Uterus (tissue), 4 donors: ENCODE data around the gene SCN8A. TPM values are rescaled to one million over a fixed set of nuclear protein-coding genes. Genes with fewer than 3 reads are reported as not detected.

Experiments used
- DNase-seq, 2 donors: peaks; one replicate each; pipeline ENCODE4 v3.0.0-alpha.2; 2019 to 2020
- H3K27ac ChIP-seq, 2 donors: fragments of 200-600 bp; sonication (generic); 1 replicate in 1 of 2; 2 replicates in 1 of 2; pipeline ENCODE4 v1.5.1; 2016 to 2018
- H3K27me3 ChIP-seq, 2 donors: fragments of 200-600 bp; sonication (generic); one replicate each; pipeline ENCODE4 v1.5.1; 2018 to 2019; ENCODE audit warnings: control low read depth in 1 of 2
- H3K36me3 ChIP-seq, 2 donors: fragments of 200-600 bp; sonication (generic); one replicate each; pipeline ENCODE4 v1.5.1; 2019; ENCODE audit warnings: control low read depth in 1 of 2
- H3K4me1 ChIP-seq, 2 donors: fragments of 200-600 bp; sonication (generic); one replicate each; pipeline ENCODE4 v1.5.1; 2018 to 2019; ENCODE audit warnings: control low read depth in 1 of 2
- H3K4me3 ChIP-seq, 2 donors: fragments of 200-600 bp; sonication (generic); 1 replicate in 1 of 2; 2 replicates in 1 of 2; pipeline ENCODE4 v1.5.1; 2018 to 2019; ENCODE audit warnings: mild to moderate bottlenecking in 1 of 2
- H3K9me3 ChIP-seq, 2 donors: fragments of 200-600 bp; sonication (generic); one replicate each; pipeline ENCODE4 v1.5.1; 2019; ENCODE audit warnings: control low read depth in 1 of 2
- CTCF ChIP-seq, 4 experiments: fragments of 200-600 bp in 2 of 4; fragments of 450-650 bp in 2 of 4; sonication (generic) in 2 of 4; IDR thresholded peaks; one replicate each; pipeline ENCODE4 v1.5.1; 2016 to 2019; ENCODE audit warnings: antibody characterized with exemption in 4 of 4, mild to moderate bottlenecking in 2 of 4, moderate library complexity in 1 of 4
- POLR2A ChIP-seq, 2 donors: fragments of 450-650 bp; IDR thresholded peaks; one replicate each; pipeline ENCODE4 v1.6.1; 2016; ENCODE audit warnings: antibody characterized with exemption in 2 of 2, mild to moderate bottlenecking in 1 of 2, moderate library complexity in 1 of 2
- intact Hi-C: fragments of 100-400 bp; cut with DNase I; formaldehyde crosslinking; loops from one replicate; pipeline ENCODE4 v1.15.1; 2023; ENCODE audit warnings: low total_unique reads
- total RNA-seq, 4 donors: library from RNA; depleted of rRNA in 3 of 4; stranded (reverse); fragments of >200 nt in 3 of 4; gene quantifications; one replicate each; pipeline versions ENCODE4 v1.1.0 to v1.2.4, GENCODE V29; 2014 to 2023
- donor health status: DM: yes; HTN: yes; CAD: no.

SCN8A gene
- total RNA-seq, 4 donors from 2014 or later, result 1.3 to 6.7 (median 3.0) TPM; not detected in 1

GRCh38 chr12:51632623-51633022, 41.6 kb downstream of the SCN8A start:
- no peaks in the 10 kb centered on the region for H3K4me1 ChIP-seq
- TF ChIP-seq POLR2A (IDR thresholded peaks at IDR 0.05), result no peak
- TF ChIP-seq CTCF (IDR thresholded peaks at IDR 0.05), result no peak
- DNase-seq, result no peak
- no peaks in the 10 kb centered on the region for H3K36me3 ChIP-seq
- H3K4me3 ChIP-seq, result no peak overlapping the region
- H3K27me3 ChIP-seq, result no peaks in the 10 kb centered on the region
- intact Hi-C loops, result no loop called here
- H3K9me3 ChIP-seq, result no peaks in the 10 kb centered on the region
- H3K27ac ChIP-seq, result no peak overlapping the region

- no peak for DNase-seq
- Histone ChIP-seq H3K27me3 (no peaks in the 10 kb centered on the region), H3K9me3 (no peaks in the 10 kb centered on the region), H3K27ac (no peak overlapping the region), H3K4me1 (no peaks in the 10 kb centered on the region), H3K4me3 (no peak overlapping the region), H3K36me3 (no peaks in the 10 kb centered on the region)
- intact Hi-C loops, result no loop called here
- TF ChIP-seq POLR2A (IDR thresholded peaks at IDR 0.05) (no peak), CTCF (IDR thresholded peaks at IDR 0.05) (no peak)
These were observed 44.3 kb downstream of the SCN8A start for GRCh38 chr12:51635346-51635745.

GRCh38 chr12:51636581-51636980, 45.5 kb downstream of the SCN8A start:
- DNase-seq, result no peak
- intact Hi-C loops, result no loop called here

GRCh38 chr12:51636986-51637385, 46.0 kb downstream of the SCN8A start:
- no peaks in the 10 kb centered on the region for H3K4me1 ChIP-seq
- no peaks in the 10 kb centered on the region for H3K36me3 ChIP-seq
- no peaks in the 10 kb centered on the region for H3K27me3 ChIP-seq
- TF ChIP-seq CTCF (IDR thresholded peaks at IDR 0.05), result no peak
- no peak for TF ChIP-seq POLR2A (IDR thresholded peaks at IDR 0.05)
- H3K27ac ChIP-seq, result no peak overlapping the region
- H3K9me3 ChIP-seq, result no peaks in the 10 kb centered on the region
- H3K4me3 ChIP-seq, result no peak overlapping the region
- DNase-seq, result no peak
- intact Hi-C loops, result no loop called here

More at GRCh38 chr12:51636581-51636980, 45.5 kb downstream of the SCN8A start:
- Histone ChIP-seq H3K9me3 (no peaks in the 10 kb centered on the region), H3K27me3 (no peaks in the 10 kb centered on the region), H3K36me3 (no peaks in the 10 kb centered on the region), H3K4me1 (no peaks in the 10 kb centered on the region), H3K27ac (no peak overlapping the region), H3K4me3 (no peak overlapping the region)
- no peak for TF ChIP-seq POLR2A (IDR thresholded peaks at IDR 0.05)
- no peak for TF ChIP-seq CTCF (IDR thresholded peaks at IDR 0.05)

- Histone ChIP-seq H3K27me3 (no peaks in the 10 kb centered on the region), H3K4me3 (no peak overlapping the region), H3K4me1 (no peaks in the 10 kb centered on the region), H3K36me3 (no peaks in the 10 kb centered on the region), H3K27ac (no peak overlapping the region), H3K9me3 (no peaks in the 10 kb centered on the region)
- no peak for TF ChIP-seq POLR2A (IDR thresholded peaks at IDR 0.05)
- no peak for TF ChIP-seq CTCF (IDR thresholded peaks at IDR 0.05)
- no peak for DNase-seq
- intact Hi-C loops, result no loop called here
These were observed 48.3 kb downstream of the SCN8A start for GRCh38 chr12:51639361-51639760.
